ENCODE data around the gene CCDC3.

CCDC3 gene

DNA sequence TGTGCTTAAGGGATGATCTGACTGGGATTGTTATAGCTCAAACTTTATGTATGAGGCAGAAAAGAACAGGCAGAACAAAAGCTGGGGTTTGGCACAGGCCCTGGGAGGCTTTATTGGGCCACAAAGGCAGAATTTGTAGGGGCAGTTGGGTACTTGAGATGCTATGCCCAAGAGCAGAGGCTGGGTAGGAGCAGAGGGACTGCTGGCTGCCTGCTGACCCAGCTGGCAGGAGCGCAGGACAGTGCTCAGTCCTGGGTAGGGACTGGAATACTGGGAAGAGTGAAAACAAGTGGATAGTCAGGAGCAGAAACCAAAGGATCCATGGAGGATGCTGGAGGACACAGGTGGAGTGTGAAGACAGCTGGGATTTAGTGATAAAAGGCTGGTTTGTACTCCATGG is 75.7 kb downstream of the CCDC3 start:
- Histone ChIP-seq H3K79me2 (ENCODE audit: control insufficient read depth, low read length) (no peaks in the 10 kb centered on the region), H3K9me2 (replicated peaks; ENCODE audit: control insufficient read depth, low read length) (no peaks in the 10 kb centered on the region), H3K4me1 (ENCODE audit: control insufficient read depth, low read length) (no peaks in the 10 kb centered on the region), H3F3A (ENCODE audit: control insufficient read depth, insufficient read depth) (no peaks in the 10 kb centered on the region), H3K4me3 (ENCODE audit: low read length) (no peak overlapping the region), H3K27me3 (ENCODE audit: control insufficient read depth, low read length) (no peaks in the 10 kb centered on the region; the same call in 1 of the 2 replicates), H3K36me3 (ENCODE audit: control insufficient read depth, low read length) (no peaks in the 10 kb centered on the region), H3K4me2 (ENCODE audit: low read length) (no peak overlapping the region), H3K9me3 (ENCODE audit: control insufficient read depth, insufficient read depth, low read length) (no peaks in the 10 kb centered on the region), H4K20me1 (ENCODE audit: control insufficient read depth, insufficient read depth, low read depth, low read length) (no peaks in the 10 kb centered on the region), H3K27ac (ENCODE audit: low read depth, low read length) (no peak overlapping the region)
- TF ChIP-seq, protein P1, sequence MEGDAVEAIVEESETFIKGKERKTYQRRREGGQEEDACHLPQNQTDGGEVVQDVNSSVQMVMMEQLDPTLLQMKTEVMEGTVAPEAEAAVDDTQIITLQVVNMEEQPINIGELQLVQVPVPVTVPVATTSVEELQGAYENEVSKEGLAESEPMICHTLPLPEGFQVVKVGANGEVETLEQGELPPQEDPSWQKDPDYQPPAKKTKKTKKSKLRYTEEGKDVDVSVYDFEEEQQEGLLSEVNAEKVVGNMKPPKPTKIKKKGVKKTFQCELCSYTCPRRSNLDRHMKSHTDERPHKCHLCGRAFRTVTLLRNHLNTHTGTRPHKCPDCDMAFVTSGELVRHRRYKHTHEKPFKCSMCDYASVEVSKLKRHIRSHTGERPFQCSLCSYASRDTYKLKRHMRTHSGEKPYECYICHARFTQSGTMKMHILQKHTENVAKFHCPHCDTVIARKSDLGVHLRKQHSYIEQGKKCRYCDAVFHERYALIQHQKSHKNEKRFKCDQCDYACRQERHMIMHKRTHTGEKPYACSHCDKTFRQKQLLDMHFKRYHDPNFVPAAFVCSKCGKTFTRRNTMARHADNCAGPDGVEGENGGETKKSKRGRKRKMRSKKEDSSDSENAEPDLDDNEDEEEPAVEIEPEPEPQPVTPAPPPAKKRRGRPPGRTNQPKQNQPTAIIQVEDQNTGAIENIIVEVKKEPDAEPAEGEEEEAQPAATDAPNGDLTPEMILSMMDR (IDR thresholded peaks at IDR 0.05; ENCODE audit: low read depth, low read length, poor library complexity, severe bottlenecking) = no peak
- TF ChIP-seq EZH2phosphoT487 (IDR thresholded peaks at IDR 0.05; ENCODE audit: borderline replicate concordance, low read length) = no peak

DNA sequence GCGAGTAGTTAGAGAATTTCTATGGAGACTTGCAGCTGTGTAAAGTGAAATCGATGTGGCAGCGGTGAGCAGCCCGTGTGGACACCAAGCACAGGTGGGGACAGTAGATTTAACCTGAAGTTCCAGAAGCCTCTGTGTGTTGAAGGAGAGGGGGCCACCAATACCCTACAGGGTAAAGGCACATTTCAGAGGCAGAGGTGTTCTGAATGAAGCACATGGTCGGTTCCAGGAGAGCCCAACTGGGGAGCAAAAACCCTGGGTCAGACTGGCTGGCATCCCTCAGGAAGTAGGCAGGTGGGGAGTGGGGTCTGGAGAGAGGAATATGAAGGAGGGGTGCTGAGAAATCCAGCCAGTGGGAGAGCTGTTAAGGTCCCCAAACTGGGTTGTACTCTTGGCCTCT is 76.6 kb downstream of the CCDC3 start:
- TF ChIP-seq, protein P1 (IDR thresholded peaks at IDR 0.05; ENCODE audit: low read depth, low read length, poor library complexity, severe bottlenecking) = no peak
- TF ChIP-seq EZH2phosphoT487 (IDR thresholded peaks at IDR 0.05; ENCODE audit: borderline replicate concordance, low read length) = no peak
- Histone ChIP-seq H3K27ac (ENCODE audit: low read depth, low read length) (no peak overlapping the region), H3K79me2 (ENCODE audit: control insufficient read depth, low read length) (no peaks in the 10 kb centered on the region), H3K4me2 (ENCODE audit: low read length) (no peak overlapping the region), H4K20me1 (ENCODE audit: control insufficient read depth, insufficient read depth, low read depth, low read length) (no peaks in the 10 kb centered on the region), H3F3A (ENCODE audit: control insufficient read depth, insufficient read depth) (no peaks in the 10 kb centered on the region), H3K4me3 (ENCODE audit: low read length) (no peak overlapping the region), H3K36me3 (ENCODE audit: control insufficient read depth, low read length) (no peaks in the 10 kb centered on the region), H3K27me3 (ENCODE audit: control insufficient read depth, low read length) (no peaks in the 10 kb centered on the region), H3K4me1 (ENCODE audit: control insufficient read depth, low read length) (no peaks in the 10 kb centered on the region), H3K9me3 (ENCODE audit: control insufficient read depth, insufficient read depth, low read length) (no peaks in the 10 kb centered on the region), H3K9me2 (replicated peaks; ENCODE audit: control insufficient read depth, low read length) (no peaks in the 10 kb centered on the region)

- Histone ChIP-seq H3K4me2 (ENCODE audit: low read length) (no peak overlapping the region), H3K79me2 (ENCODE audit: control insufficient read depth, low read length) (no peaks in the 10 kb centered on the region), H3F3A (ENCODE audit: control insufficient read depth, insufficient read depth) (no peaks in the 10 kb centered on the region), H3K9me3 (ENCODE audit: control insufficient read depth, insufficient read depth, low read length) (no peaks in the 10 kb centered on the region), H4K20me1 (ENCODE audit: control insufficient read depth, insufficient read depth, low read depth, low read length) (no peaks in the 10 kb centered on the region), H3K4me1 (ENCODE audit: control insufficient read depth, low read length) (no peaks in the 10 kb centered on the region), H3K4me3 (ENCODE audit: low read length) (no peak overlapping the region), H3K36me3 (ENCODE audit: control insufficient read depth, low read length) (no peaks in the 10 kb centered on the region), H3K27me3 (ENCODE audit: control insufficient read depth, low read length) (no peaks in the 10 kb centered on the region; the same call in 1 of the 2 replicates), H3K27ac (ENCODE audit: low read depth, low read length) (no peak overlapping the region), H3K9me2 (replicated peaks; ENCODE audit: control insufficient read depth, low read length) (no peaks in the 10 kb centered on the region)
- no peak for TF ChIP-seq EZH2phosphoT487 (IDR thresholded peaks at IDR 0.05; ENCODE audit: borderline replicate concordance, low read length)
- TF ChIP-seq, protein P1 (IDR thresholded peaks at IDR 0.05; ENCODE audit: low read depth, low read length, poor library complexity, severe bottlenecking) = no peak
These were observed 79.2 kb downstream of the CCDC3 start for GRCh38 chr10:12922117-12922900.

All from DOHH2 (cell line).